HG03159 (cell line): ENCODE results near the gene KMT5C.

Experiments used
- ATAC-seq: cut with Tn5 transposase; IDR thresholded peaks from one replicate; pipeline ENCODE4 v1.9.1; 2021; ENCODE audit warnings: mild to moderate bottlenecking, moderate library complexity; ENCODE audit not compliant: unreplicated experiment

Gene KMT5C

DNA sequence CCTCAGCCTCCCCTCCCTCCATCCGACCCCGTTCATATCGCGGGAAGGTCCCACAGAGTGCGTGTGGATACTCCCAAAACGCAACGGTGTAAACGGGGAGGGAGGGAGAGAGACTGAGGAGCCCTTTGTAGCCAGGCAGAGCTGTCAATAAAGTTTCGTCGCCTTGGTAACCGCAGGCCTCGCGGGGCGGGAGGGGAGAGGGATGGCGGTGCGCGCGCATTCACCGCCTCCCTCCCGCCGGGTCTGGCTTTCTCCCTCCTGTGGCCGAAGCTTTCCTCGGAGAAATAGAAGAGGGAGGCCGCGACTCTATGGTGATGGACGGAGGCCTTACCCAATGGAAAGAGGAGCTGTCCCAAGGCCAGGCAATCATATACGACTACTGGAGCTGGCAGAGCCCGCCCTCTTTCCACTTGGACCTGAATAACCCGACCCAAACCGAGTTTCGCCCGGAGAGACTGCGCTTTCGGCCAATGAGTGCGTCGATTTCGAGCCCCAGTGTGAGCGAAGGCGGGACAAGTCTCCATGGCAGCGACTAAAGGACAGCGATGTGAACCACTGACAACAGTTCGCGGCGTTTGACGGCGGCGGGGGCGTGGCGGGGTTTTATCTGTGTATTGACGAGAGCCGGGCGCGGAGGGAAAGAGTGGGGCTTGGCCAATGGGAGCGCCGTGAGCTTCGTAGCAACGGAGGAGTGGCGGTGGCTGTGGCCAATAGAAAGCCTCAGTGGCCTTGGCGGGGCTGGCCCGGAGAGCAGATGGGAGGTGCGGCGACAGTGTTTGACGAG is at the start of gene KMT5C:
Gene KMT5C, plus strand, starts transcription at position 772 of the 784 bp plus-strand sequence. CDS start 2,061 bp downstream, outside the sequence.
- ATAC-seq: peak; percentile 80

DNA sequence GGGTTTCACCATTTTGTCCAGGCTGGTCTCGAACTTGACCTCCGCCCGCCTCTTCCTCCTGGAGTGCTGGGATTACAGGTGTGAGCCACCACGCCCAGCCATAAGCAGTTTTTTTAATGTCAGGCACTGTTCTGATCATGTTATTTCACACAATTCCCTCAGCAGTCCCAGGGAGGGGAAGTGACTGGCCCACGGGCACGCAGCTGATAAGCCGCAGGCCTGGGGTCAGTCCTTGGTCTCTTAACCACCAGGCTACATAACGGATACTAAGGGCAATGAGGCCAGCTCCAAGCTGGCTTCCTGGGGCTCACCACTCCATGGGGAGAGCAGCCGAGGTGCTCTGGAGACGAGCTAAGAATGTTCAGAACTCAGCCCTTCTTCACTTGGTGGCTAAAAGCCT is 42.4 kb upstream of the KMT5C start:
- ATAC-seq: no peak

GRCh38 chr19:55299991-55300390 is 39.7 kb upstream of the KMT5C start:
- no peak for ATAC-seq

GRCh38 chr19:55300886-55301458 is 38.7 kb upstream of the KMT5C start:
- ATAC-seq: no peak

- peak; percentile 65 for ATAC-seq
Measured at GRCh38 chr19:55301459-55302317, 38.0 kb upstream of the KMT5C start.

DNA sequence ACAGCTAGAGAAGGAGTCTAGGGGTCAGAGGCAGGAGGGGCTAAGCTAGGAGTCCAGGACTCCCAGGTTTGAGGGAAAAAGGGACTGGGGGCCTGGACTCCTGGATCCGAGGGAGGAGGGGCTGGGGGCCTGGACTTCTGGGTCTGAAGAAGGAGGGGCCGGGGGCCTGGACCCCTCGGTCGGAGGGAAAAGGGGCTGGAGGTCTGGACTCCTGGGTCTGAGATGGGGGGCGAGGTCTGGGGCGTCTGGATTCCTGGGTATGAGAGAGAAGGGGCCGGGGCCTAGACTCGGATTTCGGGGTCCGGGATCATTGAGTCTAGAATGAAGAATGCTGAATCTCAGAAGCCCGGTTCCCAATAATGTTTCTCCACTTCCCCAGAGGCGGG is 37.4 kb upstream of the KMT5C start:
- no peak for ATAC-seq

GRCh38 chr19:55303477-55303876 is 36.2 kb upstream of the KMT5C start:
- ATAC-seq: no peak

- ATAC-seq: no peak
Measured at GRCh38 chr19:55304279-55304978, 35.2 kb upstream of the KMT5C start.

DNA sequence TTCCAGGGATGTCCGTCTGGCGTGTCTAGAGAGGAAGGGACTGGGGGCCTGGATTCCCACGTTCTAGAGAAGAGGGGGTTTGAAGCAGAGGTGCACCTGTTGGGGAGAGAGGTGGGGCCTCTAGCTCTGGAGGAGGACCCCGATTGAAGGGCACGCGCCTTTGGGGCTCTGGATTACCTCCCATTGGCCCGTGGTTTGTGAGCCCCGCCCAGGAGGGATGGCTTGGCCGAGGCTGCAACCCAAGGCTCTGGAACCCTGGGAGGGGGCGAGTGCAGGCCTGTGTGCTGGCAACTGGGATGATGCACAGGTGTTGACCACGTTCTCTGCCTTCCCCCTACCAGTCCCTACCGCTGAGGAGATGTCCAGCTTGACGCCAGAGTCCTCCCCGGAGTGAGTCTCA is 34.7 kb upstream of the KMT5C start:
- ATAC-seq: no peak

- ATAC-seq: no peak
Measured at GRCh38 chr19:55305491-55305890, 34.2 kb upstream of the KMT5C start.

GRCh38 chr19:55305983-55306562 is 33.6 kb upstream of the KMT5C start:
- no peak for ATAC-seq

- no peak for ATAC-seq
Measured at GRCh38 chr19:55306712-55307111, 33.0 kb upstream of the KMT5C start.

DNA sequence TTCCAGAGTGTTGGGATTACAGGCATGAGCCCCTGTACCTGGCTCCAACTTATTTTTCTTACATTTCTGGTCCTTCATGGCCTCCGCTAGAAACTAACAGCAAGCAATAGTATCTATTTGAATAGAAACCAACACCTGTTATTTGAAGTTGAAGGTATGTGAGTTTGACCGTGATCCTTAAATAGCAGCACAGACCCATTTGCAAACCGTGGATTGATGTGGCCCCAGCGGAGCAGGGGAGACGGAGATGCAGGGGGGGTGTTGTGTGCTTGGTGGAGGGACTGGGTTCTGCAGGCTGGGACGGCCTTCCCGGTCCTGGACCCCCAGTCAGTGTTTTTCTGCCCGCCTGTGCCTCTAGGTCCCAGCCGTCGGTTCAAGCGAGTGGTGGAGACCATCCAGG is 31.4 kb upstream of the KMT5C start:
- no peak for ATAC-seq

GRCh38 chr19:55309448-55309847 is 30.2 kb upstream of the KMT5C start:
- ATAC-seq: no peak

- no peak for ATAC-seq
Measured at GRCh38 chr19:55310498-55310897, 29.2 kb upstream of the KMT5C start.

DNA sequence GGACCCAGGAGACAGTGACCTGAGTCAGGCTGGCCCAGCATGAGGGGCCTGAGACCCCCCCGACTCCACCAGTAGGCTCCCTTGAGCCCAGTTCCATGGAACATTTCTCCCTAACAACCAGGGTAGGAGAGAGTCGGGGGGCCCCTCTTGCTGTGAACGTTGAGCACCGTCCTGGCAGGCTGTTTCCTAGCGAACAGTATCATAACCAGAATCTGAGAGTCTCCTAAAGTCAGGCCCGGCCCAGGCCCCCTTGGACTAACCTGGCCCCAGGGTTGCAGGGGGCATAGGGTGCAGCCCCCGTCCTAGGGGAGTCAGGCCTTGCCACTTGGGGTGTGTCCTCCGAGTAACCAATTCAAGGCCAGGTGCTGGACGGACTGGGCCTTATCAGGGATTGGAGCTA is 28.3 kb upstream of the KMT5C start:
- ATAC-seq: no peak

- no peak for ATAC-seq
Measured at GRCh38 chr19:55311797-55312196, 27.9 kb upstream of the KMT5C start.

DNA sequence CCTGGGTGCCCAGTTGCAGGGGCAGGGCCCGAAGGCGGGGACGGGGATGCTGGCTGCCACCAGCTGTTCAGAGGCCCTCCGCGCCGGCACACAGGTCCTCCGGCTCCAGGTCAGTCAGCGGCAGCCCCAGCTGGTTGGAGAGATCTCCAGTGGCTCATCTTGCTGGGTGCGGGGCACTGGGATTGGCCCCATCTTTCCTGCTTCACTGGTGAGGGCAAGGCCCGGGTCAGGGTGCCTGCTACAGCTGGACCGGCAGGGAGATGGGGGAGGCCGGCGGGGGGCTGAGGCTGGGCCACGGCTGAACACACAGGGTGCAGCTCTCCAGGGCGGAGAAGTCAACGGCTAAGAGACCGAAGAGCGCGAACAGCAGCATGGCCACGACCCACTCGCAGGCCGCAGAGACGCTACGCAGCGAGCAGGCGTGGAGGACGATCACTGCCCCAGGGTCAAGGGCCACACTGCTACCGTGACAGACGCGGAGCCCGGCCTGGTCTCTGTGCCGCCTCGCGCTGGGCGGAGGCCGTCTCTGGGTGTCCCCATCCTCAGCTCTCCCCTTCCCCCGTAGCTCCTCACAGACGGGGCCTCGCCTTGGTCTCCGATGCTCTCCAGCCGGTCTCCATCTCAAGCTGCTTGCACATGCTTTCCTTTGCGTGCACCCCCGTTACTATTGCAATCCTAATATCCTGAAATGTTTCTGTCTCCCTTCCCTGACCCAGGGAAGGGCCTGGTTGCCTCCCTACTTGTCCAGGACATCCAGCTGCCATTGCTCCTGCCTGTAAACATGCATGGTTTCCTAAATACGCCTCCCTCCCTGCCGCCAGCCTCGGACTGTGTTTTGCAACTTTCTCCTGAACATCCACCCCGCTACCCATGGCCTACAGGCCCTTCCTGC is 26.8 kb upstream of the KMT5C start:
- no peak for ATAC-seq

- no peak for ATAC-seq
Measured at GRCh38 chr19:55314396-55314795, 25.3 kb upstream of the KMT5C start.
